Loucy (cell line): ENCODE measurements around the gene KCNQ2.

Experiments
- H2AFZ ChIP-seq: fragments of 200-600 bp; sonication (generic); 2 replicates; pipeline ENCODE4 v1.6.0; 2016; ENCODE audit warnings: antibody characterized with exemption, mild to moderate bottlenecking, low read length, moderate library complexity
- H3F3A ChIP-seq: fragments of 200-600 bp; 2 replicates; pipeline ENCODE4 v1.6.0; 2016; ENCODE audit warnings: antibody characterized with exemption, low read depth, mild to moderate bottlenecking
- H3K27me3 ChIP-seq: fragments of 200-600 bp; sonication (generic); 2 replicates; pipeline ENCODE4 v1.6.1; 2014; ENCODE audit warnings: low read length, mild to moderate bottlenecking; ENCODE audit not compliant: insufficient read depth, poor library complexity, severe bottlenecking
- H3K36me3 ChIP-seq: fragments of 200-600 bp; sonication (generic); 2 replicates; pipeline ENCODE4 v1.6.1; 2016; ENCODE audit warnings: low read length; ENCODE audit not compliant: insufficient read depth
- H3K4me1 ChIP-seq: fragments of 200-600 bp; sonication (generic); 2 replicates; pipeline ENCODE4 v1.5.1; 2014; ENCODE audit warnings: low read length, mild to moderate bottlenecking; ENCODE audit not compliant: insufficient read depth, poor library complexity, severe bottlenecking
- H3K4me2 ChIP-seq: fragments of 200-600 bp; sonication (generic); 2 replicates; pipeline ENCODE4 v1.6.0; 2014; ENCODE audit warnings: antibody characterized with exemption, low read length, low read depth, mild to moderate bottlenecking; ENCODE audit not compliant: poor library complexity, severe bottlenecking
- H3K4me3 ChIP-seq: fragments of 200-600 bp; sonication (generic); 2 replicates; pipeline ENCODE4 v1.5.1; 2014; ENCODE audit warnings: low read length, mild to moderate bottlenecking, mixed read lengths; ENCODE audit not compliant: poor library complexity, severe bottlenecking
- H3K79me2 ChIP-seq: fragments of 200-600 bp; sonication (generic); 2 replicates; pipeline ENCODE4 v1.6.1; 2014; ENCODE audit warnings: low read length; ENCODE audit not compliant: insufficient read depth
- H3K9ac ChIP-seq: fragments of 200-600 bp; sonication (generic); 2 replicates; pipeline ENCODE4 v1.6.0; 2014; ENCODE audit warnings: mild to moderate bottlenecking, low read depth, low read length, moderate library complexity; ENCODE audit not compliant: poor library complexity, severe bottlenecking
- H3K9me2 ChIP-seq: fragments of 200-600 bp; sonication (generic); replicated peaks from 2 replicates; pipeline ENCODE4 v1.6.1; 2016; ENCODE audit warnings: low read depth, low read length, mixed read lengths
- H3K9me3 ChIP-seq: fragments of 200-600 bp; sonication (generic); 2 replicates; pipeline ENCODE4 v1.6.1; 2014; ENCODE audit warnings: mild to moderate bottlenecking, antibody characterized with exemption, low read length, low read depth; ENCODE audit not compliant: insufficient read depth
- H4K20me1 ChIP-seq: fragments of 200-600 bp; sonication (generic); 2 replicates; pipeline ENCODE4 v1.6.0; 2014; ENCODE audit warnings: antibody characterized with exemption, low read length, mild to moderate bottlenecking; ENCODE audit not compliant: insufficient read depth, poor library complexity, severe bottlenecking
- EZH2phosphoT487 ChIP-seq: fragments of 200-600 bp; IDR thresholded peaks from 2 replicates; pipeline ENCODE4 v1.6.1; 2018; ENCODE audit warnings: antibody characterized with exemption, mild to moderate bottlenecking, moderate library complexity, borderline replicate concordance
- TF ChIP-seq, protein P1 (sequence below): fragments of 200-600 bp; sonication (generic); conservative IDR thresholded peaks from 2 replicates; pipeline ENCODE4 v1.5.1; 2014; ENCODE audit warnings: mild to moderate bottlenecking, antibody characterized with exemption, low read length

The KCNQ2 gene

DNA sequence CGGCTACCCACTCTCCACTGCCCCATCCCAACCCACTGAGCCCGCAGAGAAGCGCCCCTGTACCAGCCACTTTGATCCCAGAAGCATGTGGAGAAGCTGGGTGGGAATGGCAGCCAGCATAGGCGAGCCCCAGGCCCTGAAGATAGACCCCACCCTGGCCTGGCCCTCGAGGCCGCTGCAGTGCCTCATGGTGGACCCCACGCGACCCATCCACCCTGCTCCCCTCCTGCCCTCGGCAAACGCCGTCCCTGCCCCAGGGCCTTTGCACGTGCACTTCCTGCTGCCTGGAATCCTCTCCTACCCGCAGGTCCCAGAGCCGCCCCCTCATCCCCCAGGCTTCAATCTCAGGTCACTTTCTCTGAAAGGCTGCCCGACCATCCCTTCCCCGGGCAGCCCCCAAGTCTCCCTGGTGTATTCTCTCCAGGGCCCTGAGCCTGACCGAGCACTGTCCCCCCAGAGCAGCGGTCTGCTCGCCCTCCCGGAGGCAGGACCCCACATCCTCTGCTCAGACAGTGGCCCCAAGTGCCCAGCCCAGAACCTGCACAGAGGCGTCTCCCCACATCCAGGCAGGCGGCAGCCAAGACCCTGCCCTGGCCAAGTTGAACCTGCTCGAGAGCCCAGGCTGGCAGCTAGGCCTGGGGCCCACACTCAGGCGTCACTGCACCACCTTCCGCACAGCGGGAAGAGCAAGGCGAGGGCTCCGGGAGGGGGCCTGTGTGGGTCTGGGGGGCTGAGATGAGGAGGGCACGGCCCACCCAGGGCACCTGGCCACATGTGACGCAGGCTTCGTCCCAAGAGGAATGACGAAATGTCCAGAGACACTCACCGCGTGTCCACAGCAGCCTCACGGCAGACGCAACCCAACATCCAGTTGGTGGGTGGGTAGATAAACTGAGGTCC, 14.0 kb downstream of the KCNQ2 start:
- no peak for TF ChIP-seq EZH2phosphoT487
- TF ChIP-seq, protein P1, sequence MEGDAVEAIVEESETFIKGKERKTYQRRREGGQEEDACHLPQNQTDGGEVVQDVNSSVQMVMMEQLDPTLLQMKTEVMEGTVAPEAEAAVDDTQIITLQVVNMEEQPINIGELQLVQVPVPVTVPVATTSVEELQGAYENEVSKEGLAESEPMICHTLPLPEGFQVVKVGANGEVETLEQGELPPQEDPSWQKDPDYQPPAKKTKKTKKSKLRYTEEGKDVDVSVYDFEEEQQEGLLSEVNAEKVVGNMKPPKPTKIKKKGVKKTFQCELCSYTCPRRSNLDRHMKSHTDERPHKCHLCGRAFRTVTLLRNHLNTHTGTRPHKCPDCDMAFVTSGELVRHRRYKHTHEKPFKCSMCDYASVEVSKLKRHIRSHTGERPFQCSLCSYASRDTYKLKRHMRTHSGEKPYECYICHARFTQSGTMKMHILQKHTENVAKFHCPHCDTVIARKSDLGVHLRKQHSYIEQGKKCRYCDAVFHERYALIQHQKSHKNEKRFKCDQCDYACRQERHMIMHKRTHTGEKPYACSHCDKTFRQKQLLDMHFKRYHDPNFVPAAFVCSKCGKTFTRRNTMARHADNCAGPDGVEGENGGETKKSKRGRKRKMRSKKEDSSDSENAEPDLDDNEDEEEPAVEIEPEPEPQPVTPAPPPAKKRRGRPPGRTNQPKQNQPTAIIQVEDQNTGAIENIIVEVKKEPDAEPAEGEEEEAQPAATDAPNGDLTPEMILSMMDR, result no peak
- H3K4me1 ChIP-seq, result peaks cover 18% of the 10 kb centered on the region
- no peaks in the 10 kb centered on the region for H3K9me2 ChIP-seq
- no peaks in the 10 kb centered on the region for H3K9me3 ChIP-seq
- H3K27me3 ChIP-seq, result no peaks in the 10 kb centered on the region
- H3K36me3 ChIP-seq, result no peaks in the 10 kb centered on the region
- H3K9ac ChIP-seq, result no peak overlapping the region
- no peaks in the 10 kb centered on the region for H3F3A ChIP-seq
- H2AFZ ChIP-seq, result no peak overlapping the region
- H3K4me3 ChIP-seq, result no peak overlapping the region
- peak overlapping the region; percentile 61 for H3K4me2 ChIP-seq
- H4K20me1 ChIP-seq, result no peaks in the 10 kb centered on the region
- no peaks in the 10 kb centered on the region for H3K79me2 ChIP-seq

DNA sequence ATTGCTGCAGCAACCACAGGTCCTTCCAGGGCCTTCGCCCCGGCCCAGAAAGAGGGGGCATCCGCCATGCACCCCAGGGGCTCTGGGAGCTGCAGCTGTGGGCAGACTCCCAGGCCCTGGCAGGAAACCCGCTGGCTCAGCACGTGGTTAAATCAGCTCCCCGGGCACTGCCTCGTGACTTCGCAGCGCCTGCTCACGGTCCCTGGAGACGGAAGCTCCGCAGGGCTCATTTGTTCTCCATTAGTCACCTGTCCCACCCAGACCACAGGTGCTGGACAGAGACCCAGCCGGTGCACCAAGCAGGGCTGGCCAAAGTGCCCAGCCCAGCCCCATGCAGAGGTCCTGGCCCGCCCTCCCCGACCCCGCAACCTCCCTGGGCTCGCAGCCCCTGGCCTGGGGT, 14.7 kb downstream of the KCNQ2 start:
- Histone ChIP-seq H3F3A (no peaks in the 10 kb centered on the region), H3K4me3 (no peak overlapping the region), H3K79me2 (no peaks in the 10 kb centered on the region), H4K20me1 (no peaks in the 10 kb centered on the region), H3K9me3 (no peaks in the 10 kb centered on the region), H3K4me1 (peaks cover 23% of the 10 kb centered on the region), H3K27me3 (no peaks in the 10 kb centered on the region), H2AFZ (no peak overlapping the region), H3K9ac (peak overlapping the region; percentile 58), H3K36me3 (no peaks in the 10 kb centered on the region), H3K4me2 (peak overlapping the region; percentile 61), H3K9me2 (no peaks in the 10 kb centered on the region)
- TF ChIP-seq, protein P1, result no peak
- TF ChIP-seq EZH2phosphoT487, result no peak

DNA sequence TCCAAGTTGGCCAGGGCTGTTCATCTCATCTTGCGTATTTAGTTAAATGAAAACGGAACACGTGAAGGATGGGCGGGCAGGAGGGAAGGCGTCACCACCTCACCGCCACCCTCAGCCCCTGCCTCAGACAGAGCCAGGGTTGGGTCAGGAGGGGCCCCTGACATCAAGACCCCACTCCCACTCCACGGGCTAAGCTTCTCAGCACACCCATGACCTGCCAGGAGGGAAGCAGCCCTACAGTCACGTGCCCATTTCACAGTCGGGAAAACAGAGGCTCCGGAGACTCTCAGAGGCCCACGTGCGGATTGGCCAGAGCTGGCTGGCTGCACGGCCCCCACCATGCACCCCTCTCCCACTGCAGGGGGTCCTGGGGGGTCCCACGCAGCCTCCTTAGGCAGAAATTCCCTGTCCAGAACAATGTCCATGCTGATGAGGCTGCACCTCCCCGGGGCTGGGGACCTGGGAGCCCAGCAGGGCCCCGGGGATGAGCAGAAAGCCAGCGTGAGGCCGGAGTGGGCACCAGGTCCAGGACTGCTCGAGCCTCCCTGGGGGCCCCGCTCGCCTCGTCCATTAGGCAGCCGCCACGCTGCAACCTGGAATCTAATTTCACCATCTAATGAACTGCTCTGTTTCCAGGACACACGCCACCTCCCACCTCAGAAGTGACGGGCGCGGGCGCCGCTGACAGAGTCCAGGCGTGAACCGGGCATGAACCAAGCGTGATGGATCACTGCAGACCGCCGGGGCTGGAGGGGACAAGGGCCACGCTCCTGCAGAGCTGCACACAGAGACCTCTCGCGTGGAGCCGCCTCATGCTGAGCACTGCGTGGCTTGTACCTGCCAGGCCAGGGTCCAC, 15.8 kb downstream of the KCNQ2 start:
- peaks cover 23% of the 10 kb centered on the region for H3K4me1 ChIP-seq
- TF ChIP-seq, protein P1, result no peak
- no peak for TF ChIP-seq EZH2phosphoT487

More for the DNA sequence above, 15.8 kb downstream of the KCNQ2 start:
- Histone ChIP-seq H2AFZ (no peak overlapping the region), H3K9ac (peak overlapping the region; percentile 58), H3K9me2 (no peaks in the 10 kb centered on the region), H3K4me2 (peak overlapping the region; percentile 61), H3K27me3 (no peaks in the 10 kb centered on the region), H3F3A (no peaks in the 10 kb centered on the region), H3K79me2 (no peaks in the 10 kb centered on the region), H3K4me3 (no peak overlapping the region), H3K36me3 (no peaks in the 10 kb centered on the region), H4K20me1 (no peaks in the 10 kb centered on the region), H3K9me3 (no peaks in the 10 kb centered on the region)
